Measurements from ENCODE around the gene RESP18.

- TF ChIP-seq CTCF (IDR thresholded peaks at IDR 0.05): no peak
- no peak for TF ChIP-seq ZFX (IDR thresholded peaks at IDR 0.05; ENCODE audit: borderline replicate concordance)
Observed at GRCh38 chr2:219369447-219369861, 36.9 kb upstream of the RESP18 start.

Measured in 22Rv1 (cell line).